GM12891 (cell line): Measurements from ENCODE around the gene CNTN5.

ENCODE experiments used
- POLR2A ChIP-seq: IDR thresholded peaks from 2 replicates; pipeline ENCODE4 v1.6.1; 2011; ENCODE audit warnings: low read depth, low read length, control low read depth
- POLR2AphosphoS5 ChIP-seq: IDR thresholded peaks from 2 replicates; pipeline ENCODE4 v1.6.1; 2011; ENCODE audit warnings: low read depth, low read length, control low read depth
- POU2F2 ChIP-seq: IDR thresholded peaks from 2 replicates; pipeline ENCODE4 v1.6.1; 2011; ENCODE audit warnings: low read depth, mild to moderate bottlenecking, control low read depth, low read length, moderate library complexity
- TAF1 ChIP-seq: IDR thresholded peaks from 2 replicates; pipeline ENCODE4 v1.6.1; 2011; ENCODE audit warnings: low read depth, low read length, control low read depth

GRCh38 chr11:99932684-99933083 lies 911.9 kb downstream of the CNTN5 start:
- TF ChIP-seq POLR2AphosphoS5 (no peak), POLR2A (no peak), POU2F2 (no peak), TAF1 (no peak)
